RKO (cell line): Measurements from ENCODE around the gene RASA2.
A peak's percentile ranks its signal among the peaks of the same experiment; 100 is the strongest.
"Not testable (repeated sequence)": the region's sequence is repeated elsewhere in the genome, so short reads cannot be mapped to it uniquely, and the experiment has no call there.

Experiments
- DNase-seq: peaks from one replicate; pipeline ENCODE4 v3.0.0-alpha.2; 2016; ENCODE audit warnings: low spot score

Gene RASA2

DNA sequence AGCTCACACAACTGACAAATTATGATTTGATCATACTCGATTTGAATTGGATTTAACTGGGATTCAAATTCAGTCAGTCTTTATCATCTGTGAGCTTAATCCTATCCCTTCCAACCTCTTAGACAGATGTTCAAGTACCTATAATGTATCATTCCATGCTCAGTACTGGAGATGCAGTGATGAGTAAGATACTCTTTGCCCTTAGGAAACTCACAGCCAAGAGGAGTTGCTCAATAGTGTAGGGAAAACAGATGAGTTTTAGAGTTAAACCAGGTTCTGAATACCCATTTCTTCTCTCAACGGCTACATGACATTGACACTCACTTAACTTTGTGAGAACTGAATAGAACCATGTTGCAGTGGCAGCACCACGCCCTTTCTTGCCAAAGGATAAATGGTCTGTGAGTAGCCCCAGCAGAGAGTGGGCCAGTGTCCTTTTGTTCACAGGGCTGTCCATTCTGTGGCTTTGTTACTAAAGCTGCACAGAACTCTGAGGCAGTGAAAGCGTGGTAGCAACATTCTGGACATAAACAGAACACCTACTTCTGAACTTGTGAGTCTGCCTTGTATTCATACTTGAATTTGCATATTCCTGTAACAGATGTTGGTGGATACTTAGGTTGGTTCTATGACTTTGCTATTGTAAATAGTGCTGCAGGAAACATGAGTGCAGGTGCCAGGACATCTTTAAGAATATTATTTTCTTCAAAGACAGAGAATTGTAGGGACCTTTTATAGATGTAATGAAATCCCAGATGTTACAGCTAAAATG is 91.6 kb downstream of the RASA2 start:
- no peak for DNase-seq

DNA sequence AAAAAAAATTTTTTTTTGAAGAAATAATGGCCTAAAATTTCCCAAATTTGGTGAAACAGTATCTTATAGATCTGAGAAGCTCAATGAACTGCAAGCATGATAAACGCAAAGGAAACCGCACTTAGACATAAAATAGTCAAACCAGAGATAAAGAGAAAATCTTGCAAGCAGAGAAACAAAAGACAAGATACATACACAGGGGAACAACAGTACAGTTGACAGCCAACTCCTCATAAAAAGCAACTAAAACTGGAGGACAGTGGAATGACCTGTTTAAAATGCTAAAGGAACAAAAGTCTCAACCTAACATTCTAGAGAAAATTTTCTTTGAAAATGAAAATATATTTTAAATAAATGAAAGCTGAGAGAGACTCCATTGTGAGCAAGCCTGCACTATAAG is 107.5 kb downstream of the RASA2 start:
- no peak for DNase-seq

GRCh38 chr3:141597931-141598330 is 111.1 kb downstream of the RASA2 start:
- no peak for DNase-seq

DNA sequence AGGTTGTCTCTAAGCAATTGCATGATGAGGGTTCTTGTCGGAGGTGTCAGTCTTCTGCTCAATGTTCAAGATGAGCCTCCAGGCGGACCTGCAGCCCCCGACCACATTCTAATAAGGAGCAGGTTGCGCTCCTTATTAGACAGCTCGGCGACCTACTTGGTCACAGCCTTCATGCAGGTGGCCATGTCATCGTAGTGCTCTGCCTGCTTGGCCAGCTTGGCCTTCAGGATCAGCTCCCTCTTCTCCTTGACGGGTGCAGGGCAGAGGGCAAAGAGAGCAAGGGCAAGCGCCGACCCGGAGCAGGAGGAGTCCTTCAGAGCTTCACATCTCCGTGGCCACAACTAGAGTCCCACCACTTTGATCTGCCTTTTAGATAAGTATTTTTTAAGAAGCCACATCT is 113.5 kb downstream of the RASA2 start:
- no peak for DNase-seq

GRCh38 chr3:141602706-141603105 is 115.9 kb downstream of the RASA2 start:
- DNase-seq = no peak

DNA sequence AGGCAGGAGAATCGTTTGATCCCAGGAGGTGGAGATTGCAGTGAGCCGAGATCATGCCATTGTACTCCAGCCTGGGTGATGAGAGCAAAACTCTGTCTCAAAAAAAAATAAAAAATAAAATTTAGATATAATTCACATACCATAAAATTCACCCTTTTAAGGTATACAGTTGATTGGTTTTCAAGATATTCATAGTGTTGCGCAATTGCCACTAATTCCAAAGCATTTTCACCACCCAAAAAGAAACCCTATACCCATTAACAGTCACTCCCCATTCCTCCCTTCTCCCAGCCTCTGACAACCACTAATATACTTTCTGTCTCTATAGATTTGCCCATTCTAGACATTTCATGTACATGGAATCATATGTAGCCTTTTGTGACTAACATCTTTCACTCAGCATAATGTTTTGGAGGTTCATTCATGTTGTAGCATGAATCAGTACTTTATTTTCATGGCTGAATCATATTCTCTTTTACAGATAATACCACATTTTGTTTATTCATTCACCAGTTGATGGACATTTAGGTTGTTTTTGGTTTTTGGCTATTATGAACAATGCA is 116.7 kb downstream of the RASA2 start:
- DNase-seq = no peak

- DNase-seq = peak; percentile 37
These were observed 119.1 kb downstream of the RASA2 start for GRCh38 chr3:141605883-141606282.

GRCh38 chr3:141608438-141608837 is 121.6 kb downstream of the RASA2 start:
- DNase-seq = no peak

- no peak for DNase-seq
These were observed 124.1 kb downstream of the RASA2 start for GRCh38 chr3:141610939-141611338.

DNA sequence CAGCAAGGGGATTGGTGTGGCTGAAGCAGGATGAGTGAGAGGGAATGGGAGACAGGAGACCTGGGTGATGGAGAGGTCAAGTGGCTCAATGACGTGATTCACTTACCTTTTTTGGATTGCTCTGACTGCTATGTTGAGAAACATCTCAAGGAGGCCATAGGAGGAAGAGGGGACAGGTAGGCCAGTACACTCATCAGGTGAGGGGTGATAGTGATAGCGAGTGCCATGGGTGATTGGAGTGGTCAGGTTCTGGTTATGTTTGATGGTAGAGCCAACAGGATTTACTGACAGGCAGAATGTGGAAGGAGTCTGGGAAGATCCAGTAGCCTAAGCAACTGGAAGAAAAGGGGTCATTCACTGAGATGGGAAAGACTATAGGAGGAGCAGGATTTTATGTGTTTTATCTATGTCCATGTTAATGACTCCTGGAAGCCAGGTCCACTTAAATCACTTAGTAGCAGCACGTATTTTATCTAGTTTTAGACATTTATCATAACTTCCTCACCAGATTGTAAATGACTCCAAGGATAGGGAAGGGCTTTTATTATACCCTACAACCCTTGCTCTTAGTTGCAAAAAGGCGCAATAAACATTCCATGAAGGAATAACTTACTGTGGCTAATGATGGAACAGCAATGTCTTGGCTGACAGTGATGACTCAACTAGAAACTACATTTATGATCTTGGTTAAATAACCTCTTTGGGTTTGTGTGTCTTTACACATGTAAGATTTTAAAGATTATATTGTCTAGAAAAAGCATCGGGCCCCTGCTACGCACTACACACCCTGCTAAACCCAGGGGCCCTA is 131.5 kb downstream of the RASA2 start:
- no peak for DNase-seq

GRCh38 chr3:141618938-141619337 is 132.1 kb downstream of the RASA2 start:
- DNase-seq = no peak

DNA sequence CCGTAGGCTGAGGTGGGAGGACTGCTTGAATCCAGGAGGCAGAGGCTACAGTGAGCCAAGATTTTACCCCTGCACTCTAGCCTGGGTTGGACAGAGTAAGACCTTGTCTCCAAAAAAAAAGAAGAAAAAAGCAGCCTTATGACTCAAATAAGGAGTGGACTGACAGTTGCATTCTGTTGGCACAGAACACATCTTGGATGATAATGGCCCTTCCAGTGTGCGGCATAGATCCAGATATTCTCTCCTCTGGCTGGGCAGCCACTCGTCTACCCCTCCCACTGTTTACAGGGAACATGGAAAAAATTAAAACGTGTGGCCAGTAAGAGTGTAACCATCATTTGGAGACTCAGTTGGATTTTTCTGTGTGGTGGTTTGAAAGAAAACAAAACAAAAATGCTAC is 132.6 kb downstream of the RASA2 start:
- no peak for DNase-seq

DNA sequence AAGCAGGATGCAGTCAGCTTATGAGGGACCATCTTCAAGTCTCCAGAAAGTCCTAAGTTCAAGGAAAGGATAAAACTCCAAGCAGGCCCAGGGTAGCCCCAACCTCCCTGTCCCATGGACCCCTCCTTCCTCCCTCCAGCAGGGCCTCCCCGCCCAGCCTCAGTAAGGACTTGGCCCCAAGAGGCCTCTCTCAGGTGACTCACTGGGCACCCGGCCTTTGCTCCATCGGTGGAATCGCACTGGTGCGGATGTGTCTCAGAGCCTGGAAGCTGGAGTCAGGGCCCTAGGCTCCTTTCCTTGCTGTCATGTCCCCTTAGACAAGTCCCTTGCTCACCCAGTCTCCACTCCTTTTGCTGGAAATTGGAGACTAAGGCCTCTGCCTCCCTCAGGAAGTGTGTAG is 136.9 kb downstream of the RASA2 start:
- DNase-seq = no peak

DNA sequence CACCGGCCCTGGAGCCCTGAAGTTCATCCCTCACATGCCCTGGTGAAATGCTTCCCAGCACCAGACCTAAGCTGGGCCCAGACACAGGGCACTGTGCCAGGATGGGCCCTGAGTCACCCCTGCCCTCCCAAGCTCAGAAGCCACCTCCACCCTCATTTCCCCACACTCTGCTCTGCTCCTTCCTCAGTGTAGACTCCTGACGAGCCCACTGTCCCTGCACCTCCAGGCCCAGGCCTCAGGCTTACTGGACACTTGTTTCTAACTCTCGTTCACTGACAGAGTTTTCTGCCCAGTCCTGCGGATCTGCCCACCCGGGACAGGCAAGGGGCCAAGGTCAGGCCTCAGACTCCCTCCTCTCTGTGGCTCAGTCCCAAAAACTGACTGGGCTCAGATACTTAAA is 138.7 kb downstream of the RASA2 start:
- DNase-seq = no peak

GRCh38 chr3:141628334-141628733 is 141.5 kb downstream of the RASA2 start:
- not testable (repeated sequence) for DNase-seq

- DNase-seq = not testable (repeated sequence)
These were observed 142.1 kb downstream of the RASA2 start for GRCh38 chr3:141628868-141629441.

- DNase-seq = no peak
These were observed 143.1 kb downstream of the RASA2 start for GRCh38 chr3:141629976-141630375.

DNA sequence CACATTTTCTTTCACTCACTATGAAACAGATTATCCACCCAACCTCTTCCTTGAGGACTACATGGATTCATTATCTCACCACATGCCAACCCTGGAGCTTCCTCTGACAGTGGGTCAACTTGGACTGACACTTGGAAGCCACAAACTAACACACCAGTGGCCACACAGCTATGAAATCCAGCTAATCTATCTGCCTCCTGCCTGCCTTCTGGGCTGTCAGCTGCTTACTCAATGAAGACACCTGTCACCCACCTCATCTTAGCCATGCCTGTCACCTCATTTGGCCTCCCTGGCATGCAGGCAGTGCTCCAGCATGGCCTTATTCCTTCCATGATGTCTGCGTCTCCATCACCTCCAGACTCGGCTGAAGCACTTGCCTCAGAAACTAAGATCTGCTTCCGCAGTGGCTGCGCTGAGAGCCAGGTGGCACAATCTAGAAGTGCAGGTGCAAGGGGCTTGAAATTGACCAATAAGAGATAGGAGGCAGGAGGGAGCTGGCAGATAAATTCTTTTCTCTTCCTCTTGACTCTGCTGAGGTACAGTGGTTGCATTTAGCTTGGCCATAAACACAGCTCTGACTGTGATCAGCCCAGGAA is 146.1 kb downstream of the RASA2 start:
- DNase-seq = no peak

- no peak for DNase-seq
These were observed 155.4 kb downstream of the RASA2 start for GRCh38 chr3:141642215-141642614.

DNA sequence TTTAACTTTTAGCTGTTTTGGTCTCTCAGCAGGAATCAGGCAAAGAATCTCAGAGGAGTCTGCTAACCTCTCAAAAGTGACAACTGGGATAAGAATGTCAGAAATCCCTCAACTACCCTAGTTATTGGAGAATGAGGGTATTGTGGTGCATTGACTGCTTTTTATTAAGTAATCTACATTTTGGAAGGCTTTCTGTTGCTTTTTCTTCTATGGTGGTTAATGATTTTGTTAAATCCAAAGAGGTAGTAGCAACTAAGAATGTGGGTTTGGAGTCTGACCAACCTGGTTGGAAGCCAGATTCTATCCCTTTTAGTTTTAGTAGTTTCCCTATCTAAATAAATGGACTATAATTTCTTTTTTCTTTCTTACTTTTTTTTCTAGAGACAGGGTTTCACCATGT is 156.6 kb downstream of the RASA2 start:
- no peak for DNase-seq

DNA sequence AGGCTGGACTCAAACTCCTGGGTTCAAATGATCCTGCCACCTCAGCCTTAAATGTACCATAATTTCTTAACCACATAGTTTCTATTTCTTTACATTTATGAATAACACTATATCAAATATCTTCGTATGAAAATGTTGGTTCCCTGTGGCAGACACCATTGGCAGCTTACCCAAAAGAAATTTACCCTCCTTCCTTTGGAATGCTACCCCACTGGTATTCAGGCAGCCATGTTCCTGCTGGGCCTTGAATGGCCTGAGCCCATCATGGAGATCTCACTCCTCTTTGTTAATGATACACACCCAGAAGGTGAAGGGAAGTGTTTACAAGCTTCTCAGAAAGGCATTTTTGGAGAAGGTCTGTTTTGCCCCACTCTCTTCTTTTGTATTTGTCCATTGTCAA is 157.0 kb downstream of the RASA2 start:
- DNase-seq = no peak

DNA sequence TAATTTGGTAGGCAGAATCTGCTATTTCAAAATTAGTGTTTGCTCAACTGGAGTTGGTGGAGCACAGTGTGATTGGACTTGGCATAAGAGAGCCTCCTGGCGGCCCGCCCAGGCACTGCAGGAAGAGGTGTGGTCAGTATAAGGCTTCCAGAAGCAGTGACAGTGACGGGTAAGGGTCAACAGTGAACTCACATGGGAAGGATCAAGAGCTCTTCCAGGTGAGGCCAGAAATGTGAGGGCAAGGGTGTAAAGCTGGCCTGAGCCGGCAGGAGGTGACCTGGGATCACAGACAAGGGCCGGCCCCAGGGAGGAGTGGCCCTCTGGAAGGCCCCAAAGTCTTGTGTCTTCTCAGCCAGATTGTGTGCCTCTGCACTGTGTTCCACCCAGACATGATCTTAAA is 158.1 kb downstream of the RASA2 start:
- DNase-seq = peak; percentile 42
